Measurements from ENCODE around the gene ATP2B1.
A peak's percentile ranks its signal among the peaks of the same experiment; 100 is the strongest.

The ATP2B1 gene

DNA sequence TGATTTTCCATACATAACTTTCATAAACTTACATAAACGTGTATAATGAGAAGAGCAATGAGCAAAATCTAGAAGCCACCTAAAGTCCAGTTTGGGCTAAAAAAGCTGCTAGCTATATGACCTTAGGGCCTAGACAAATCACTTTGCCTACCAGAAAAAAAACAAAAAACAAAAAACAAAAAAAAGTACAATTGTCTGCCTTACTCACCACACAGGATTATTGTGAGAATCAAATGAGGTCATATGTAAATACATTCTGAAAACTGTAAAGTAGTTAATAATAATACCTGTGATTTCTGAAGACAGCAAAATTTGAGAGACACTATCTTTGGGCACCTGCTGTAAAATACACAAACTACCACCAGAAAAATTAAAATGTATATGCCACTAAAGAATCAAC is 4.2 kb downstream of the ATP2B1 start:
- H3K4me1 ChIP-seq (ENCODE audit: insufficient read depth, low read length, severe bottlenecking): peaks cover 72% of the 10 kb centered on the region
- peak overlapping the region; percentile 92 for H3K4me3 ChIP-seq (ENCODE audit: low read depth, low read length, poor library complexity, severe bottlenecking)
- no peaks in the 10 kb centered on the region for H3K9me2 ChIP-seq (ENCODE audit: low read depth, low read length)
- no peaks in the 10 kb centered on the region for H3F3A ChIP-seq (ENCODE audit: insufficient read depth, low read length)
- peak overlapping the region; percentile 97; the same call in 1 of the 2 replicates for H3K9ac ChIP-seq (ENCODE audit: low read length)
- no peaks in the 10 kb centered on the region for H3K27me3 ChIP-seq (ENCODE audit: insufficient read depth, low read length)
- H2AFZ ChIP-seq (ENCODE audit: low read length): no peak overlapping the region
- H3K9me3 ChIP-seq (ENCODE audit: low read length): no peaks in the 10 kb centered on the region
- peaks cover 7% of the 10 kb centered on the region; the same call in 1 of the 2 replicates for H4K20me1 ChIP-seq (ENCODE audit: insufficient read depth, low read length)
- H3K36me3 ChIP-seq (ENCODE audit: insufficient read depth, low read length): peaks cover 30% of the 10 kb centered on the region; the same call in 1 of the 2 replicates
- peaks cover 90% of the 10 kb centered on the region for H3K79me2 ChIP-seq (ENCODE audit: insufficient read depth, low read length)
- peak overlapping the region; percentile 26 for H3K27ac ChIP-seq (ENCODE audit: low read depth, low read length, poor library complexity, severe bottlenecking)
- peak overlapping the region; percentile 69 for H3K4me2 ChIP-seq (ENCODE audit: low read length)
- TF ChIP-seq EZH2 (IDR thresholded peaks at IDR 0.05; ENCODE audit: borderline replicate concordance, low read length): no peak
- TF ChIP-seq, protein P1, sequence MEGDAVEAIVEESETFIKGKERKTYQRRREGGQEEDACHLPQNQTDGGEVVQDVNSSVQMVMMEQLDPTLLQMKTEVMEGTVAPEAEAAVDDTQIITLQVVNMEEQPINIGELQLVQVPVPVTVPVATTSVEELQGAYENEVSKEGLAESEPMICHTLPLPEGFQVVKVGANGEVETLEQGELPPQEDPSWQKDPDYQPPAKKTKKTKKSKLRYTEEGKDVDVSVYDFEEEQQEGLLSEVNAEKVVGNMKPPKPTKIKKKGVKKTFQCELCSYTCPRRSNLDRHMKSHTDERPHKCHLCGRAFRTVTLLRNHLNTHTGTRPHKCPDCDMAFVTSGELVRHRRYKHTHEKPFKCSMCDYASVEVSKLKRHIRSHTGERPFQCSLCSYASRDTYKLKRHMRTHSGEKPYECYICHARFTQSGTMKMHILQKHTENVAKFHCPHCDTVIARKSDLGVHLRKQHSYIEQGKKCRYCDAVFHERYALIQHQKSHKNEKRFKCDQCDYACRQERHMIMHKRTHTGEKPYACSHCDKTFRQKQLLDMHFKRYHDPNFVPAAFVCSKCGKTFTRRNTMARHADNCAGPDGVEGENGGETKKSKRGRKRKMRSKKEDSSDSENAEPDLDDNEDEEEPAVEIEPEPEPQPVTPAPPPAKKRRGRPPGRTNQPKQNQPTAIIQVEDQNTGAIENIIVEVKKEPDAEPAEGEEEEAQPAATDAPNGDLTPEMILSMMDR (IDR thresholded peaks at IDR 0.05; ENCODE audit: low read length): no peak

DNA sequence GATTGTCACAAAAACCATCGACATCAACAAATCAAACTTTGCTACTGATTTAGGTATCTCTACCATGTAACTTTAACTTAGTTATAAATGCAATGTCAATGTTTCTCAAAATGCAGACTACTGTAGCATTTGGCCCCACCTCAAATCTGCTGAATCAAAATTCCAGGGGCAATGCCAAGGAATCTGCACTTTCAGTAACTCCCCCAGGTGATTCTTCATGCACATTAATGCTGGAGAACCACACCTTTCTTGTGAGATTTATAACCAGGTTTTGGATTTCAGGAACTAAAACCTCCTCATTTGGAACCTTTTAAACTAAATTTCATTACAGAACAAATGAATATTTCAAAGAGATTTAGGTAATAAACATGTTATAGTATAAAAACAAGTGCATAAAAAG is 4.9 kb downstream of the ATP2B1 start:
- Histone ChIP-seq H3K4me3 (ENCODE audit: low read depth, low read length, poor library complexity, severe bottlenecking) (peak overlapping the region; percentile 92), H2AFZ (ENCODE audit: low read length) (no peak overlapping the region), H4K20me1 (ENCODE audit: insufficient read depth, low read length) (peaks cover 7% of the 10 kb centered on the region; the same call in 1 of the 2 replicates), H3K9me3 (ENCODE audit: low read length) (no peaks in the 10 kb centered on the region), H3K9me2 (ENCODE audit: low read depth, low read length) (no peaks in the 10 kb centered on the region), H3F3A (ENCODE audit: insufficient read depth, low read length) (no peaks in the 10 kb centered on the region), H3K4me1 (ENCODE audit: insufficient read depth, low read length, severe bottlenecking) (peaks cover 79% of the 10 kb centered on the region), H3K79me2 (ENCODE audit: insufficient read depth, low read length) (peaks cover 97% of the 10 kb centered on the region), H3K4me2 (ENCODE audit: low read length) (peak overlapping the region; percentile 69), H3K36me3 (ENCODE audit: insufficient read depth, low read length) (peaks cover 30% of the 10 kb centered on the region; the same call in 1 of the 2 replicates), H3K9ac (ENCODE audit: low read length) (peak overlapping the region; percentile 6; the same call in 1 of the 2 replicates), H3K27ac (ENCODE audit: low read depth, low read length, poor library complexity, severe bottlenecking) (no peak overlapping the region), H3K27me3 (ENCODE audit: insufficient read depth, low read length) (no peaks in the 10 kb centered on the region)
- TF ChIP-seq, protein P1 (IDR thresholded peaks at IDR 0.05; ENCODE audit: low read length): no peak
- no peak for TF ChIP-seq EZH2 (IDR thresholded peaks at IDR 0.05; ENCODE audit: borderline replicate concordance, low read length)

DNA sequence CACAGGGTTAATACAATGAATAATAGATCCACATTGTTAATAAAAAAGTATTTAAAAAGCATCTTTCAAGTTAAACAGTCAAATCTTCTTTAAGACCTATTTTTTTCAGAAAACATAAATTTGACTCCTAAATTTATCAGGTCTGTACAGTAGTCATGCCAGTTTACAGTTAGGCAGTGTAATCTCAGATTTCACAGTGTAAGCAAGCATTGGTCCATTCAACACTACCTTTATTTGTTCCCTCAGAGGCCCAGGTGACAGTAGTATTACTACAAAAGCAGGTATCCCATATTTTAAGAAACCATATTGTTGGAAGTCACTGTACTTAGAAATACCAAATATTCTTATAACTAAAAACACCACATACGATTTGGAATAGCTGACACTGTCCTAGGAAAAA is 6.1 kb downstream of the ATP2B1 start:
- peaks cover 32% of the 10 kb centered on the region; the same call in 1 of the 2 replicates for H3K36me3 ChIP-seq (ENCODE audit: insufficient read depth, low read length)
- peak overlapping the region; percentile 29 for H3K4me2 ChIP-seq (ENCODE audit: low read length)
- TF ChIP-seq EZH2 (IDR thresholded peaks at IDR 0.05; ENCODE audit: borderline replicate concordance, low read length): no peak
- TF ChIP-seq, protein P1 (IDR thresholded peaks at IDR 0.05; ENCODE audit: low read length): no peak
- H3K4me3 ChIP-seq (ENCODE audit: low read depth, low read length, poor library complexity, severe bottlenecking): no peak overlapping the region
- no peak overlapping the region for H3K9ac ChIP-seq (ENCODE audit: low read length)
- peaks cover 100% of the 10 kb centered on the region for H3K79me2 ChIP-seq (ENCODE audit: insufficient read depth, low read length)
- H3K4me1 ChIP-seq (ENCODE audit: insufficient read depth, low read length, severe bottlenecking): peaks cover 91% of the 10 kb centered on the region
- no peak overlapping the region for H2AFZ ChIP-seq (ENCODE audit: low read length)
- H3K27me3 ChIP-seq (ENCODE audit: insufficient read depth, low read length): no peaks in the 10 kb centered on the region
- peaks cover 7% of the 10 kb centered on the region; the same call in 1 of the 2 replicates for H4K20me1 ChIP-seq (ENCODE audit: insufficient read depth, low read length)
- H3K27ac ChIP-seq (ENCODE audit: low read depth, low read length, poor library complexity, severe bottlenecking): peak overlapping the region; percentile 50
- H3F3A ChIP-seq (ENCODE audit: insufficient read depth, low read length): no peaks in the 10 kb centered on the region
- H3K9me2 ChIP-seq (ENCODE audit: low read depth, low read length): no peaks in the 10 kb centered on the region
- H3K9me3 ChIP-seq (ENCODE audit: low read length): no peaks in the 10 kb centered on the region

Data from OCI-LY1 (cell line).